RWPE1 (cell line): ENCODE results near the gene CTXN1.
"Not testable (repeated sequence)": the region's sequence is repeated elsewhere in the genome, so short reads cannot be mapped to it uniquely, and the experiment has no call there.

Experiments used
- CTCF ChIA-PET: fragments of 350-600 bp; sonication (Branson Sonifier 250); formaldehyde crosslinking; extraction: SDS; loops from one replicate; lab custom pipeline; 2021; lab: Yijun Ruan, JAX
- POLR2A ChIA-PET: fragments of 400-600 bp; formaldehyde crosslinking; extraction: SDS; loops from one replicate; lab custom pipeline; 2020; ENCODE audit warnings: antibody characterized with exemption; ENCODE audit not compliant: low non-redundant PET; lab: Yijun Ruan, JAX
- DNase-seq: peaks from one replicate; pipeline ENCODE4 v3.0.0; 2012; ENCODE audit warnings: low spot score
- H3K27ac ChIP-seq: fragments of 450-650 bp; 2 replicates; pipeline ENCODE4 v1.5.1; 2017
- TF ChIP-seq, protein P1 (sequence below): fragments of 450-650 bp; conservative IDR thresholded peaks from 2 replicates; pipeline ENCODE4 v1.5.1; 2017; ENCODE audit warnings: low read depth, mild to moderate bottlenecking

The CTXN1 gene

DNA sequence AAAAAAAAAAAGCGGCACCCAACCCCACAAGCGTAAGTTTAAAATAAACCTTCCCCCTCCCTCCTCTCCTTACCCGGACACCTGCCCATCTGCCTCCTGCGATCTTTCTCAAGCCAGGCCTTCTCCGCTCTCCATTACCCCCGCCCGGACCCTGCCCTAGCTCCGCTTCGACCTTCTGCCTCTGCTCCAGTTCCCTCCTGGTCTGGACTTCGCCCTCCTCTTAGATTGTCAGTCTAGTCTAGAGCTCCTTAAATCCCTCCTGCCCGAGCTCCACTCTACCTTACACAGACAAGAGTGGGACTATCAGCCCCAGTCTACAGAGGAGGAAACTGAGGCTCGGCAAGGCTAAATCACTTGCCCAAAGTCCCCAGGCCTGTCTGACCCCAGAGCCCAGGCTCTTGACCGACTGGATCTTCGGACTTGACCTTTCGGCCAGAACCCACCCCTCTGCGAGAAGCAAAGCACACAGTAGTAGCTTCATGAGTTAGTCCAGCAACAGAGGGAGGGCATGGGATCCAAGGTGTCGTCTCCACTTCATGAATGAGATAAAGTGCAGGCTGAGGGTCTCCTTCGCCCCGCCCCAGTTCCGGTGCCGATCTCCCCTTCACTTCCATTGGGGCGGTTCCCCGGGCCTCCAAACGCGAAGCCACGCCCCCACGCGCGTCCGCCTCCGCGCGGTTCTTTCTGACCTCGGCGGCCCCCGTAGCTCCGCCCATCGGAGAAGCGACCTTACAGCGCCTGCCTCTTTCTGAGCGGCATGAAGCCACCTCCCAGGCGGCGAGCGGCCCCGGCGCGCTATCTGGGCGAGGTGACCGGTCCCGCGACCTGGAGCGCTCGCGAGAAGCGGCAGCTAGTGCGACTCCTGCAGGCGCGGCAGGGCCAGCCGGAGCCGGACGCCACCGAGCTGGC, 6.1 kb downstream of the CTXN1 start, which contains the start of gene SNAPC2:
SNAPC2 (plus strand) TSS at position 729 of the 909 bp plus-strand sequence; CDS start at position 758, 29 bp downstream.
- peak within 1 kb of the TSS; percentile 88 for H3K27ac ChIP-seq
- ChIA-PET POLR2A (interaction anchor here (0.7 to 0.8 kb wide), 2 partner anchors 13 to 660 kb away, joined by 3 read pairs; no protein-coding TSS in a partner anchor), CTCF (interaction anchor here (0.6 to 1.6 kb wide), 4 partner anchors 24 to 237 kb away, joined by 3 to 8 read pairs (median 4); partner anchors contain the start of gene TIMM44)
- DNase-seq = peak; percentile 78
- TF ChIP-seq, protein P1, sequence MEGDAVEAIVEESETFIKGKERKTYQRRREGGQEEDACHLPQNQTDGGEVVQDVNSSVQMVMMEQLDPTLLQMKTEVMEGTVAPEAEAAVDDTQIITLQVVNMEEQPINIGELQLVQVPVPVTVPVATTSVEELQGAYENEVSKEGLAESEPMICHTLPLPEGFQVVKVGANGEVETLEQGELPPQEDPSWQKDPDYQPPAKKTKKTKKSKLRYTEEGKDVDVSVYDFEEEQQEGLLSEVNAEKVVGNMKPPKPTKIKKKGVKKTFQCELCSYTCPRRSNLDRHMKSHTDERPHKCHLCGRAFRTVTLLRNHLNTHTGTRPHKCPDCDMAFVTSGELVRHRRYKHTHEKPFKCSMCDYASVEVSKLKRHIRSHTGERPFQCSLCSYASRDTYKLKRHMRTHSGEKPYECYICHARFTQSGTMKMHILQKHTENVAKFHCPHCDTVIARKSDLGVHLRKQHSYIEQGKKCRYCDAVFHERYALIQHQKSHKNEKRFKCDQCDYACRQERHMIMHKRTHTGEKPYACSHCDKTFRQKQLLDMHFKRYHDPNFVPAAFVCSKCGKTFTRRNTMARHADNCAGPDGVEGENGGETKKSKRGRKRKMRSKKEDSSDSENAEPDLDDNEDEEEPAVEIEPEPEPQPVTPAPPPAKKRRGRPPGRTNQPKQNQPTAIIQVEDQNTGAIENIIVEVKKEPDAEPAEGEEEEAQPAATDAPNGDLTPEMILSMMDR = no peak

DNA sequence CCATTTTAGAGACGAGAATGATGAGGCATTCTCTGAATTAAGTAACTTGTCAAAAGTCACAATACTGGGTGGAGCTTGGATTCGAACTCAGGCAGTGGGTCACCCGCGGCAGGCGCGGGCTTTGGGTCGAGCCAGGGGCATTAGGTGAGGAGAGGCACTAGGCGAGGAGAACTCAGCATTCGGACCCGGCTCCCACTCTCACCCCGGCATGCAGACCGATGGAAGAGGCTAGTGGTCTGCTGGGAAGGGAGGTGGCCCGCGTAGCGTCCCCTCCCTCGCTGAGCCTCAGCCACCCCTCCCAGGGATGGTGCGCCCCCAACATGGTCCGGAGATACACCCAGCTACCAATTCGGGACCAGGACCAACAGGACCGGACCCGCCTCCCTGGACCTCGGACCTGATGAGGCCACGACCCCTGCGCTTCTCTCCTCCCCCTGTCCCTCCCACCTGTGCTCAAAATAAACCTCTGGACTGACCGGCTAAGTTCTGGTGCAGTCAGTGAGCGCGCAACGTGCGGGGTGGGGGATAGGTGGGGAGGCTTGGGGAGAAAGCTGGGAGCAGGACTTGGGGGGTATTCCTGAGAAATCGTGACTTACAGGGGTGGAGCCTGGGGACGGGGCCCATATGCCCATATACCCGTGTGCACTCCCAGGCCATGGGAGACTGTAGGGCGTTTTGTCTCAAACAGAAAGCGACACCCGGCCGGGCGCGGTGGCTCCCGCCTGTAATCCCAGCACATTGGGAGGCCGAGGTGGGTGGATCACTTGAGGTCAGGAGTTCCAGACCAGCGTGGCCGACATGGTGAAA, 7.1 kb downstream of the CTXN1 start:
- ChIA-PET CTCF (interaction anchor here (0.6 to 1.6 kb wide), 5 partner anchors 35 to 238 kb away, joined by 3 to 8 read pairs (median 3); no protein-coding TSS in a partner anchor), POLR2A (interaction anchor here (0.6 kb wide), 1 partner anchor 16 kb away, joined by 3 read pairs; no protein-coding TSS in a partner anchor)
- peak overlapping the region; percentile 88 for H3K27ac ChIP-seq
- no peak for DNase-seq
- TF ChIP-seq, protein P1 = no peak

- ChIA-PET CTCF (interaction anchor here (0.7 kb wide), 3 partner anchors 36 to 155 kb away, joined by 3 read pairs; no protein-coding TSS in a partner anchor), POLR2A (interaction anchor here (0.6 kb wide), 1 partner anchor 16 kb away, joined by 3 read pairs; no protein-coding TSS in a partner anchor)
- DNase-seq = not testable (repeated sequence)
- peak overlapping the region; percentile 70 for H3K27ac ChIP-seq
- TF ChIP-seq, protein P1 = peak; percentile 40
Measured at GRCh38 chr19:7918062-7918614, 7.8 kb downstream of the CTXN1 start.

DNA sequence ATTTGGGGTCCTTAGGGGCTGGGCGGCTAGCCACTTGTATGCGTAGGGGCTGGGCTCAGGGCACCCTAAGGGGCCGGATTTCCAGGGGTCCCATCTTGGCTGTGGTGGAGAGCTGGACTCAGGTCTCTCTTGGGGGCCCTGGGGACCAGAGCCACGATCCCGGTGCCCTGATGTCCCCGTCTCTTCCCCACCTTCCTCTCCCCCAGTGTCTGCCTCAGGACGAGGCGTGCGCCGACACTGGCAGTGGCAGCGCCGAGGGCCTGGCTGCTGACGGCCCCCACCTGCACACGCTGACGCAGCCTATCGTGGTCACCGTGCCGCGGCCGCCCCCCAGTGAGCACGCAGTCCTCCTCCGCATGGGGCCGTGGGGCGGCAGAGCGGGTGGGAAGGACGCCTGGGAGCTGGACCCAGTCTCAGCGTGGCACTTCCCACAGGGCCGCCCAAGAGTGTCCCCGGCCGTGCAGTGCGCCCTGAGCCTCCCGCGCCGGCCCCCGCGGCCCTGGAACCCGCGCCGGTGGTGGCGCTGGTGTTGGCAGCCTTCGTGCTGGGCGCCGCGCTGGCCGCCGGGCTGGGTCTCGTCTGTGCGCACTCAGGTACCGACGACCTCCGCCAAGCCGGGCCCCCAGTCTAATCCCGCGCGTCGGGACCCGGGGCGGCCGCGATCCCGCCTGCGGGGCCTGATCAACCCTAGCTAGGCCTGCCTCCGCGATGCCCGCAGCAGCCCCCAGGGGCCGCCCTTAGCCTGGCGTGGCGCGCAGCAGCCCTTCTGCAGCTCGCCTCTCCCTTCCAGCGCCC, 8.5 kb downstream of the CTXN1 start:
- ChIA-PET CTCF (interaction anchor here (0.5 kb wide), 1 partner anchor 11 kb away, joined by 9 read pairs; no protein-coding TSS in a partner anchor), POLR2A (no interaction called here)
- TF ChIP-seq, protein P1 = peak; percentile 82
- DNase-seq = no peak
- H3K27ac ChIP-seq = peak overlapping the region; percentile 70

DNA sequence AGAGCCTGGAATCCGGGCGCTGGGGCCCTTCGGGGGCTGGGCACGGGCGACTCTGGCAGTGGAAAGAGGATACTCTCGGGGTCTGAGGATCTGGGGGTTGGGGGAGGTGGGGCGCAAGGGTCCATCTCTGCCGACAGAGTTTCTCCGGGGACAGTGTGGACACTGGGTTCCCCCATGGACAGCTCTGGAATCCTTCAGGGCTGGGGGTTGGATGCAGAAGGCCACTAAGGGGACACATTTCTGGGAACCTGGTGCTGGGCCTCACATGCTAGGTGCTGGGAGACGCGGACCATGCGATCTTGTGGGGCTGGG, 9.0 kb downstream of the CTXN1 start:
- ChIA-PET CTCF (no interaction called here), POLR2A (no interaction called here)
- TF ChIP-seq, protein P1 = no peak
- no peak for DNase-seq
- peak overlapping the region; percentile 70 for H3K27ac ChIP-seq
